C4-2B (cell line): ENCODE measurements around the gene TMEM201.
"Not testable (repeated sequence)": the region's sequence is repeated elsewhere in the genome, so short reads cannot be mapped to it uniquely, and the experiment has no call there.

ENCODE experiments used
- ZFX ChIP-seq: fragments of 450-650 bp; IDR thresholded peaks from 2 replicates; pipeline ENCODE4 v1.6.1; 2017
- TF ChIP-seq, protein P1 (sequence below): fragments of 450-650 bp; conservative IDR thresholded peaks from 2 replicates; pipeline ENCODE4 v1.5.1; 2017; ENCODE audit warnings: mild to moderate bottlenecking

DNA sequence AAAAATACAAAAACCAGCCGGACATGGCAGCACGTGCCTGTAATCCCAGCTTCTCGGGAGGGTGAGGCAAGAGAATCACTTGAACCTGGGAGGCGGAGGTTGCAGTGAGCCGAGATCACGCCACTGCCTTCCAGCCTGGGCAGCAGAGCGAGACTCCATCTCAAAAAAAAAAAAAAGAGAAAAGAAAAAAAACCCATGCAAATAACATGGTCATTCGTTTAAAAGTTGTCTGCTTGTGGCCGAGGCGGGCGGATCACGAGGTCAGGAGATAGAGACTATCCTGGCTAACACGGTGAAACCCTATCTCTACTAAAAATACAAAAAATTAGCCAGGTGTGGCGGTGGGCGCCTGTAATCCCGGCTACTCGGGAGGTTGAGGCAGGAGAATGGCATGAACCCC is 28.6 kb upstream of the TMEM201 start:
- TF ChIP-seq, protein P1, sequence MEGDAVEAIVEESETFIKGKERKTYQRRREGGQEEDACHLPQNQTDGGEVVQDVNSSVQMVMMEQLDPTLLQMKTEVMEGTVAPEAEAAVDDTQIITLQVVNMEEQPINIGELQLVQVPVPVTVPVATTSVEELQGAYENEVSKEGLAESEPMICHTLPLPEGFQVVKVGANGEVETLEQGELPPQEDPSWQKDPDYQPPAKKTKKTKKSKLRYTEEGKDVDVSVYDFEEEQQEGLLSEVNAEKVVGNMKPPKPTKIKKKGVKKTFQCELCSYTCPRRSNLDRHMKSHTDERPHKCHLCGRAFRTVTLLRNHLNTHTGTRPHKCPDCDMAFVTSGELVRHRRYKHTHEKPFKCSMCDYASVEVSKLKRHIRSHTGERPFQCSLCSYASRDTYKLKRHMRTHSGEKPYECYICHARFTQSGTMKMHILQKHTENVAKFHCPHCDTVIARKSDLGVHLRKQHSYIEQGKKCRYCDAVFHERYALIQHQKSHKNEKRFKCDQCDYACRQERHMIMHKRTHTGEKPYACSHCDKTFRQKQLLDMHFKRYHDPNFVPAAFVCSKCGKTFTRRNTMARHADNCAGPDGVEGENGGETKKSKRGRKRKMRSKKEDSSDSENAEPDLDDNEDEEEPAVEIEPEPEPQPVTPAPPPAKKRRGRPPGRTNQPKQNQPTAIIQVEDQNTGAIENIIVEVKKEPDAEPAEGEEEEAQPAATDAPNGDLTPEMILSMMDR, result not testable (repeated sequence)
- not testable (repeated sequence) for TF ChIP-seq ZFX
